RKO (cell line): ENCODE measurements around the gene CELSR2.

ENCODE experiments used
- DNase-seq: peaks from one replicate; pipeline ENCODE4 v3.0.0-alpha.2; 2016; ENCODE audit warnings: low spot score

CELSR2 gene

DNA sequence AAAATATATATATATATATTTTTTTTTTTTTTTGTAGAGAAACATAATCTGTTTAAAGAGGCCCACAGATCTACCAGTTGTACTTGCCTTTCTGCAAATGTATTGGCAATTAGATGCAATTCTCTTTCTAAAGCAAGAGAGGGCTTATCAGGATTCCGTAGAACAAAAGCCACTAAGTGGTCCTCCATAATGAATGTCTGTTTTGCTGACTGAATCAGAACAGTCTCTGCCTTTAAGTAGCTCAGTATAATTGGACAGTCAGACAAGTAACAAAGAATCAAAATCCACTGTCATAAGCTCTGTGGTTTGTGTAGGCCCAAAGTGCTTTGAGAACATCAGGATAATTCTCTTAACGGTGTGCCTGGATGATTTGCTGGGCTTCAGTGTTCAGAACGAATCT, 18.3 kb upstream of the CELSR2 start:
- no peak for DNase-seq

DNA sequence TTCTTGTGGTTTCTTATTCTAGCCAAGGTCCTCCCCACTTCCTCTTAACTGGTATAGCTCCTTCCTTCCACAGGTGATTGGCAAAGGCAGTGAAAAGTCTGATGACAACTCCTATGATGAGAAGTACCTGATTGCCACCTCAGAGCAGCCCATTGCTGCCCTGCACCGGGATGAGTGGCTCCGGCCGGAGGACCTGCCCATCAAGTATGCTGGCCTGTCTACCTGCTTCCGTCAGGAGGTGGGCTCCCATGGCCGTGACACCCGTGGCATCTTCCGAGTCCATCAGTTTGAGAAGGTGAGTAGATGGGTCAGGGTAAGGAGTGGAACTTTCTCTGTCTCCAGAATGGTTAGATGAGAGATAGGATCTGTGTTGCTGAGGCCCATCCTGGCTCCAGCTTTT, 14.2 kb upstream of the CELSR2 start:
- no peak for DNase-seq

DNA sequence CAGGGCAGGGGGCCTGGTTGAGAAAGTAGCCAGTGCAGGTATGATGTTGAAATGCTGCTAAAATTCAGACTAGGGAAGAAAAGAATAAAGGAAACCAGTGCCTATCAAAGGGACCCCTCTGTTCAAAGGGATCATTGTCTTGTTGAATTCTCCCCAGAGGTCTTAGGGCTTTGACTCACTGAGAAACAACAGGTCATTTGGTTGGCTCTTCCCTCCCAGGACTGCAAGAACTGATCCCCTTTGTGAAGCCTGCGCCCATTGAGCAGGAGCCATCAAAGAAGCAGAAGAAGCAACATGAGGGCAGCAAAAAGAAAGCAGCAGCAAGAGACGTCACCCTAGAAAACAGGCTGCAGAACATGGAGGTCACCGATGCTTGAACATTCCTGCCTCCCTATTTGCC, 11.8 kb upstream of the CELSR2 start:
- DNase-seq: no peak

DNA sequence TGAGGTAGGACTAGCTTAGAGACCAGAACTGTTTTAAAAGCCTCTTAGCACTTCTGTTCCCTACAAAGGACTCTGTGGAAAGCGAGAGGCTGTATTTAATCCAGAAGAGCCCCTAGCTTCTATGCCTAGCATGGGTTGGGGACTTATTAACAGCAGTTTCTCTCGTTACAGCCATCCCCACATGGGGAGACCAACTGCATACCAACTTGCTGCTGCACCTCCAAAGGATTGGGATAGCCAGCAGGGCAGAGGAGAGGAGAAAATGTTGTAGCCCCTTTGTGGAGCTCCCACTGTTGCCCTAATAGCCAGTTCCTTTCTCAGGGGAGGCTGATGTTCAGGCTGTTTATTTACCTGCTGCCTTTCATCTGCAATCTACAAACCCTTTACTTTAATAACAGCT, 11.0 kb upstream of the CELSR2 start:
- DNase-seq: no peak

DNA sequence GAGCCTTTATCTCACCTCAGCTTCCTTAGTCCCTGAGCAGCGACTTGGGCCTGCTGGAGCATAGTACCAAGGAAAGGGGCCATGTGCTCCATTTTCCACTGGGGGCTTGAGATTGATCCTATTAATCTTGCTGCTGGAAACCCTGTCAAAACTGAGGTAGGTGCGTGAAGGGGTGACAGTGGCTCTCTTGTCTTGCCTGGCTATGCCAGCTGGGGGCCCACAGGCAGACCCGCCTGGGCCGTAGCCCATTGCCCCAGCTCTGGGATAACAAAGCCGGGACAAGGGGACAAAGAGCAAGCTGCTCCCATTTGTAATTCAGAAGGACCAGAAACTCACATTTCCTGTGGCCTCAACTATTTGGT, 10.3 kb upstream of the CELSR2 start:
- DNase-seq: no peak

DNA sequence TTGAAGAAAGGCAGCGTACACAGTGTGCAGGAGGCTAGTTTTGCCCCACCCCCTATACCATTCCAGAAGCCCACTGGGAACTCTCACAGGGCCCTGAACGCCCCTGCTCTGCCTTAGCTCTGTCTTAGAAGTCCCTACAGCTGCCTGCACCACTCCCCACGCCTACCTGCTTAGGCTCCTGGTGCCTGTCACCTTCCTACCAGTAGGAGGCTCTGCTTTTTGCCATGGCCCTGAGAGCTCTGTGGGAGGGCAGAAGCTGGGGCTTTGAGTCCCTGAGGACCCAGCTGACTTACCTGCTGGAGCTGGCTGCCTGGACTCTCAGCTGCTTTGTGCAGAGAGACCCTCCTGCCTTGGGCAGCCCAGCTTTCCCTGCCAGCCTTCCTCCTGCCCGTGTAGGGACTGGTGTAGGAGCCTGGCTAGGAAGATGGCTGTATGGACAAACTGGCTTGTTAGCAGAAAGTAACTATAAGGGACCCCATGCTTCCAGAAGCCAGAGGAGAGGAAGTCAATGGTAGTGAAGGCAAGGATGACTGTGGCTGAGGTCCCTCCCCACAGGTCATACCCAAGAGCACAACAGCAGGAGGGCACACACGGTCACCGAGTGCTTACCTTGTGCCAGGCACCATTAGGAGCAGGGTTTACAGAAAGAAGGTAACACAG, 9.8 kb upstream of the CELSR2 start:
- peak; percentile 50 for DNase-seq

DNA sequence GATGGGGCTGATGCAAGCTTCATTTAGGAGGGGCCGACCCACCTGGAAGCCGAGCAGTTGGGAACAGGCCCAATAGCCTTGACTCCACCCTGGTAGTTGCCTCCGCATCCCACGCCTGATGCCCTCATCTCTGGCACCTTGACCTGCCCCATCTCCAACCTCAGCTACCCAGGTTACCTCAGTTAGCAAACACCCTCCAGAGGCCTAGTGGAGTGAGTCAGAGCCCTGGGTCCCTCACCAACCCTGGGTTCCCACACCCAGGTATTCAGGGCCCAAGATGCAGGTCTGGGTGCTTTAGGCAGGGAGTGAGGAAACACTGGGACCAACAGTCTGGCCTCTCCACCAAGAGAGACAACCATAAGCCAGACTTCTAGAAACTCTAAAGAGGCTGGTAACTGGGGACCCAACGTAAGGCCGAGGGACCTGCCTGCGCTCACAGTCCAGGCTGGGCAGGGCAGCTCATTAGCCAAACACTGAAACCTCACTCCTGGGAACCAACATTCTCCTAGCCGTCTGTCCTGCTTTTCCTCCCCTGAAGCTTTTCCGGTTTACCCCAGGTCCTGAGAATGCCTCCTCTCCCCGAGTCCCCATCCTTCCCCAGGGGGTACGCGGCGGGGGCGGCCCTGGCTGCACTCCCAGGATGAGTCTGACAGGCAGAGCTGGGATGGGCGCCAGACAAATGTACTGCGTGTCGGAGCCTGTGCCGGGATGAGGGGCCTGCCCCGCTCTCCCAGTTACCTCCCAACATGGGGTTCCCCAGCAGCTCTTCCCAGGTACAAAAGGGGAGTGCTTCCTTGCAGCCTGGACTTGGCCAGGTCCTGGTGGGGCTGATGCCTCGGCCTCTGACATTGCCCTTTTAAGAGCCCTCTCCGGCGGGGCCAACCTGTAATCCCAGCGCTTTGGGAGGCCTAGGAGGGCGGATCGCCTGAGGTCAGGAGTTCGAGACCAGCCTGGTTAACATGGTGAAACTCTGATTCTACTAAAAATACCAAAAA, 8.9 kb upstream of the CELSR2 start:
- peak; percentile 60 for DNase-seq

DNA sequence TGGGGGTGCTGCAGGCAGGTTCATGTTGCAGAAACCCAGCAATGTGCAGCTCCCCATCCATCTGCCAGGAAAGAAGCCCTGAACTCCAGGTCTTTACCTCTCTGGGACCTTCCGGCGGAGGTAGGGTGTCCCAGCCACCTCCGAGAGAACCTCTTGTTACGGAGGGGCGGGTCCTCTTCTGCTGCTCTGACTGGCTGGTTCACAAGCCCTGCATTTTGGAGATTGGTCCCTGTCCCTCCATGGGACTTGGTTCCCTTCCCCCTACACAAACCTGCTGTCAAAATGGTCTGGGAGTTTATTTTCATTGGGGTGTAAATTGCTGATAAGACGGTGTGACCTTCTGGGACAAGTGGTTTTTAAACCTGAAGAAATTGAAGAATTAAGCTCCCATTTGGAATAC, 8.0 kb upstream of the CELSR2 start:
- no peak for DNase-seq

DNA sequence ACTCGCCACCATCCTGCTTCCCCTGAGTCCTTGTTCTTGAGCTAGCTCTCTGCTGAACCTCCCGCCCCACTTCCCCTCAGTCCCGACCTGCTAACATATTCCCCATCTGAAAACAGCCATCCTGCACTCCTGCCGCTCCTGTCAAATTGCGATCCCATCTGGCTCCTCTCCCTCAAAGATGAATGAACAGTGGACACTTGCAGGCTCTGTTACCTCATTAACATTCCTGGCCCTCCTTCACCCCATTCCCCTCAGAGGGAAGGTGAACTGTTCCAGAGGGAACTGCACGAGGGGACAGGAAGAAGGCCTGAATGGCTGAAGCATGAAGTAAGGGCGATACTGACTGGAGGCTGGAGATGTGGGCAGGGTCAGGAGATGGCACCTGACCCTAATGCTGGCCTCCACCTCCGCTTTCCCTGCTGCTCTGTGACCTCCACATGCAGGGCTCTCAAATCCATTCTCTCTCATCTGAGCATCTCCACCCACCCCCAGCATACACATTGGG, 7.4 kb upstream of the CELSR2 start:
- no peak for DNase-seq

DNA sequence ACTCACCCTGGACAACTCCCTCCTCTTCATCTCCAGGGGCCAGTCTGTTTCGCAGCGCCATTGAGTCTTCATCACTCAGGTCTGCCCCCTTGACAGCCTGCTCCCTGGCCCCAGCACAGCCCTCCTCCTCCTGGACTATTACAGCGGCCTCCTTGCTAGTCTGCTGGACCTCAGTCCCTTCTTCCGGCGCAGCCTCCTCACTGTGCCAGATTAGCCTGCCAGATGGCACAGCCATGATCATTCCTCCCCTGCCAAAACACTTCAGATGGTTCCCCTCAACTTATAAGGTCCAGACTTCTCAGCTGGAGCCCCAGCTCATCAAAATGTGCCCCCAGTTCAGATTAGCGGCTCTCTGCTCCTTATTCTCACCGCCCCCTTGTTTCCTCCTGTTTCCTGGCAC, 7.0 kb upstream of the CELSR2 start:
- no peak for DNase-seq

DNA sequence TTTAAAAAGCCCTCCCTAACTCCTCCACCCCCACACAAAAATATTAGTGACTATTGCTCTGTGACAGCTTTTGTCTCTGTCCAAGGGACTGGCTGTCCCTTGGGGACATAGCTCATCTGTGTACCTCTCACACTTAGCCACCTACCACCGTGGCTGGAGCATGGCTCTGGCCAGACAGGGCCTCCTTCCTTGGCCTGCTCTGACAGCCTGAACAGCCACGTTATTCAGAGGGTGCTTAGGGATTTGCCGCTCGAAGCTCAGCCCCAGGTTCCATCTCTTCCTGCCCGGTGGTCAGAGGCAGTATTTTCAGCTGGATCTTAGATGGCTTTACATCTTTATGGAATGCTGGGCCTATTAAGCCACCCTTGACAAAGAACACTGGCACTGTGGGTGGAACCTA, 6.1 kb upstream of the CELSR2 start:
- DNase-seq: peak; percentile 28

DNA sequence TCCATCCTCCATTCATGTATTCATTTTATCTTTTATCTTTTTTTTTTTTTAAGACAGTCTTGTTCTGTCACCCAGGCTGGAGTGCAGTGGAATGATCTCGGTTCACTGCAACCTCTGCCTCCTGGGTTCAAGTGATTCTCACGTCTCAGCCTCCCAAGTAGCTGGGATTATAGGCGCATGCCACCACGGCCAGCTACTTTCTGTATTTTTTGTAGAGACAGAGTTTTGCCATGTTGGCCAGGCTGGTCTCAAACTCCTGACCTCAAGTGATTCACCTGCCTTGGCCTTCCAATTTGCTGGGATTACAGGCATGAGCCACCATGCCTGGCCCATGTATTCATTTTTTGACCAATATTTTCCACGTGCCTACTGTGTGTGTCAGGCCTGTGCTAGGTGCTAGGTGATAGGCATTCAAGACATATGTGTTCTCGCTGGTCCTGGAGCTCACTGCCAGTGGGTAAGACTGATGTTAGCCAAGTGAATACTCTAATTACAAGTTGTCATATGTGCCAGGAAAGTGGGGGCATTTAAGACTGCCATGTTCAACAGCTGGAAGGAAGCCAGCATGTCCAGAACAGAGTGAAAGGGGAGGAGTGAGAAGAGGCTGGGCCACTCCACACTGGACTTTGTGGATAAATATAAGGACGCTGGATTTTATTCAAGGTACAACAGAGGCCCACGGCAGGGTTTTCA, 5.3 kb upstream of the CELSR2 start:
- no peak for DNase-seq

DNA sequence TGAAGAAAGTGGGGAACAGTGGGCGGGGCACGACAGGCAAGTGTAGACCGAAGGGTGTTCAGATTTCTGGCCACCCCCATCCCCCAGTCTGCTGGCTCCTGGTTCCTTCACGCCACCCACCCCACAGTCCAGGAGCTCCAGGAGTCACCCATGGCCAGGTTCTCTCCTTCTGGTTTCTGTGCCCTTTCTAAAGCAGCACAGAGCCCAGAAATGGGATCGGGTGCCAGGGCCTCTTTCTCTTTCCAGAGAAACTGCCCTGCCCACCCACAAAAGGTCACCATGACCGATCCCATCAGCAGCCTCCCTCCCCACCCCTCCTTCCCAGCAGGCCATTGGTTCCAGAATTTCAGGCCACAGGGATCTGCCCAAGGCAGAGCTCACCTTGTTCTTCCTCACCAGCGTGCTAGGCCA, 3.2 kb upstream of the CELSR2 start:
- DNase-seq: no peak

DNA sequence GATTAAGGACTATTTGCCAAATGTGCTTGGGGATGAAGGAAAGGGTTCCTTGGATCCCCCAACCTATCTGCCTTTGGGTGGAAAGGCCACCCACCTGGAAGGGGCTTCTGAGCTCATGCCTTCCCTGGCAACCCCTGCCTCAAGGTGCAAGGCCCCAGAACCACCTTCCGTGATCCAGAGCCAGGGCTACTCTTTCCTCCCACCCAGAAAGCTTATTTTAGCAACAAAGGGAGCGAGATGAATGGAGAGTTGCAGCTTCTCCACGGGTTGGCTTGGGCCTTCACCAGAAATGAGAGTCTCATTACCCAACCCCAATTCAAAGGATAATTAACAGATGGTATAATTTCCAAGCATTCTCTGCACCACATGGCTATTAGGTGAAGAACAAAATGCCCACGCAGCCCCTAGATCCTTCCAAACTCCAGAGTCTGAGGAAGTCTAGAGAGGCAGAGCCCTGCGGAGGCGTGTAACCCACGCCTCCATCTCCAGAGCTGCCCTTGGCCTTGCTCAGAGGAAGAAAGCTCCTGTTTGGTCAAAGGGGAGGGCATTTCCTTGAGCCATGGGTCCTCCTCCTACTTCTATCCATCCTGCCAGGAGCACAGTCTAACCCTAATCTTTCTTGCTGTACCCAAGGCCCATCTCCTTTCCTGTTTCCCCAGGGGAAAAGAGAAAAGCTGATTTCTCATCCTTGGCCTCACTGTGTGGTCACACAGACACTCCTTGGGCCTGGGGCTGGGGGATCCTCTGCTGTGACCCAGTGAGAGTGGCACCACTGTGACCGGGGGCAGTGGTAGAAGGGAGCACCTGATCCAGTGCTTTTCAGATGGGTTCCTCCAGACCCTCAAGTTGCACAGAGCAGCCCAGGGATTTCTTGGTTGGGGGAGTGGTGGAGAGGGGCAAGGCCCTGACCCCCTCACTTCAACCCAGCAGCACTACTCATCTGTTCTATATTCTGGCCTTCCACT, 1.7 kb upstream of the CELSR2 start:
- no peak for DNase-seq

DNA sequence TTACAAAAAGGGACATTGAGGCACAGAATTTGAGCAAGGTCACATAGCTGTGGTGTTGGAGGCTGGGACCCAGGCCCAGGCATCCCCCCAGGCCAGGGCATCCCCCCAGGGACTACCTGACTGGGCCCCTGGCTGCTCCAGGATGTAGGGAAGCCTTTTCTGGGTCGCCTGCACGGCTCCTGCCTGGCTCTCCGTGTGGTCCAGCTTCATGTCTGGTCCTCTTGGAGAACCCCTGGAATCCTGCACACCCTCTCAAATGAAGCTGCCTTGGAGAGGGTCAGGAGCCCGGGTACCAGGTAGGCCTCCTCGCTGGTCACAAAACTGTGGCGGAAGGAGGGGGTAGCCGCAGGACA, 919 bp upstream of the CELSR2 start:
- no peak for DNase-seq

DNA sequence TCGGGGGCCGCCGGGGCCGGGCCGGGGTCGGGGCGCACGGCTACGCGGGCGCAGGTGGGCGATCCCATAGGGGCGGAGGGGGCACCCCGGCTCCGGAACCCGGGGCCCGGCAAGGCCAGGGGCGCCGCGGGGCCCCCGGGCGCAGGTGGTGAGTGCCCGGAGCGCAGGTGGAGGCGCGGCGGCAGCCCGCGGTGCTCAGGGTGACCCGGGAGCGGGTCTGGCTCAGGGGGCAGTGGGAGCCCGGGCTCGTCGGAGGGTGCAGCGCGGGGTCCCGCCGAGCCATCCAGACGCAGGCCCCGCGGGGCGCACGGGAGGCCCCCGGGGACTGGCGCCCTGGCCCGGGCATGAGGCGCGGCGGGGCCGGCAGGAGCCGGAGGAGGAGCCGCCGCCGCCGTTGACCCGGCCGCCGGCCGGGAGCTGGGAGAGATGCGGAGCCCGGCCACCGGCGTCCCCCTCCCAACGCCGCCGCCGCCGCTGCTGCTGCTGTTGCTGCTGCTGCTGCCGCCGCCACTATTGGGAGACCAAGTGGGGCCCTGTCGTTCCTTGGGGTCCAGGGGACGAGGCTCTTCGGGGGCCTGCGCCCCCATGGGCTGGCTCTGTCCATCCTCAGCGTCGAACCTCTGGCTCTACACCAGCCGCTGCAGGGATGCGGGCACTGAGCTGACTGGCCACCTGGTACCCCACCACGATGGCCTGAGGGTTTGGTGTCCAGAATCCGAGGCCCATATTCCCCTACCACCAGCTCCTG, 489 bp downstream of the CELSR2 start:
- no peak for DNase-seq

DNA sequence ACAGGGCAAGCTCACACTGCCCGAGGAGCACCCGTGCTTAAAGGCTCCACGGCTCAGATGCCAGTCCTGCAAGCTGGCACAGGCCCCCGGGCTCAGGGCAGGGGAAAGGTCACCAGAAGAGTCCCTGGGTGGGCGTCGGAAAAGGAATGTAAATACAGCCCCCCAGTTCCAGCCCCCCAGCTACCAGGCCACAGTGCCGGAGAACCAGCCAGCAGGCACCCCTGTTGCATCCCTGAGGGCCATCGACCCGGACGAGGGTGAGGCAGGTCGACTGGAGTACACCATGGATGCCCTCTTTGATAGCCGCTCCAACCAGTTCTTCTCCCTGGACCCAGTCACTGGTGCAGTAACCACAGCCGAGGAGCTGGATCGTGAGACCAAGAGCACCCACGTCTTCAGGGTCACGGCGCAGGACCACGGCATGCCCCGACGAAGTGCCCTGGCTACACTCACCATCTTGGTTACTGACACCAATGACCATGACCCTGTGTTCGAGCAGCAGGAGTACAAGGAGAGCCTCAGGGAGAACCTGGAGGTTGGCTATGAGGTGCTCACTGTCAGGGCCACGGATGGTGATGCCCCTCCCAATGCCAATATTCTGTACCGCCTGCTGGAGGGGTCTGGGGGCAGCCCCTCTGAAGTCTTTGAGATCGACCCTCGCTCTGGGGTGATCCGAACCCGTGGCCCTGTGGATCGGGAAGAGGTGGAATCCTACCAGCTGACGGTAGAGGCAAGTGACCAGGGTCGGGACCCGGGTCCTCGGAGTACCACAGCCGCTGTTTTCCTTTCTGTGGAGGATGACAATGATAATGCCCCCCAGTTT, 1.3 kb downstream of the CELSR2 start:
- no peak for DNase-seq

DNA sequence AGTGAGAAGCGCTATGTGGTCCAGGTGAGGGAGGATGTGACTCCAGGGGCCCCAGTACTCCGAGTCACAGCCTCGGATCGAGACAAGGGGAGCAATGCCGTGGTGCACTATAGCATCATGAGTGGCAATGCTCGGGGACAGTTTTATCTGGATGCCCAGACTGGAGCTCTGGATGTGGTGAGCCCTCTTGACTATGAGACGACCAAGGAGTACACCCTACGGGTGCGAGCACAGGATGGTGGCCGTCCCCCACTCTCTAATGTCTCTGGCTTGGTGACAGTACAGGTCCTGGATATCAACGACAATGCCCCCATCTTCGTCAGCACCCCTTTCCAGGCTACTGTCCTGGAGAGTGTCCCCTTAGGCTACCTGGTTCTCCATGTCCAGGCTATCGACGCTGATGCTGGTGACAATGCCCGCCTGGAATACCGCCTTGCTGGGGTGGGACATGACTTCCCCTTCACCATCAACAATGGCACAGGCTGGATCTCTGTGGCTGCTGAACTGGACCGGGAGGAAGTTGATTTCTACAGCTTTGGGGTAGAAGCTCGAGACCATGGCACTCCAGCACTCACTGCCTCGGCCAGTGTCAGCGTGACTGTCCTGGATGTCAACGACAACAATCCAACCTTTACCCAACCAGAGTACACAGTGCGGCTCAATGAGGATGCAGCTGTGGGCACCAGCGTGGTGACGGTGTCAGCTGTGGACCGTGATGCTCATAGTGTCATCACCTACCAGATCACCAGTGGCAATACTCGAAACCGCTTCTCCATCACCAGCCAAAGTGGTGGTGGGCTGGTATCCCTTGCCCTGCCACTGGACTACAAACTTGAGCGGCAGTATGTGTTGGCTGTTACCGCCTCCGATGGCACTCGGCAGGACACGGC, 2.2 kb downstream of the CELSR2 start:
- no peak for DNase-seq
